ENCODE measurements around the gene SLC25A47. TPM values are rescaled to one million over a fixed set of nuclear protein-coding genes. Genes with fewer than 3 reads are reported as not detected.

The SLC25A47 gene
- total and polyA plus RNA-seq, 2 of the 4 experiments (the other 2 are of a cell fraction) = not detected

DNA sequence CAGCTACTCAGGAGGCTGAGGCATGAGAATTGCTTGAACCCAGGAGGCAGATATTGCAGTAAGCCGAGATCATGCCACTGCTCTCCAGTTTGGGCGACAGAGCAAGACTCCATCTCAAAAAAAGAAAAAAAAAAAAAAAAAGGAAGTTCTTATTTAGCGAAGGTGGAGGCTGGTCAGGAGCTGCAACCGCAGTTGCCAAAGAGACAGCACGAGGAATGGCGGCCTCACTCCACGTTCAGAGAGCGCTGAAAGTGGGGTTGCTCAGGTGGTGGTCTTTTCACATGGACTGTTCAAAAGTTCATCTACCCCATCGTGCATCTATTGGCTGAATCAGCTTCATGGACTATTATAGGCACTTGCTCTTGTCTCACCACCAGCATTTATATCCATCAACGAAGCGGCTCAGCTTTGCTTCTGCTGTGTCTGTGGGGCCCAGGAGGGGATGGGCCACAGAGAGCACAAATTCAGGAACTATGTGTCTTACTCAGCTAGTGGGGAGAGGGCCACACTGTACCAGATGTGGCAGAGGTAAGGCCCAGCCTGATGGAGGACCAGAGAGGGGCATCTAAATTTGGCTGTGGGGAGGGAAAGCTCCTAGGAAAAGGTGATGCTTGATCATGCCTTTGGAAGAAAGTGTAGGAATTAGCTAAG is 27.3 kb downstream of the SLC25A47 start:
- H2BK20ac ChIP-seq (ENCODE audit: low read depth, low read length) = no peak overlapping the region
- H3K56ac ChIP-seq (ENCODE audit: extremely low read depth, insufficient read depth, low read length) = no peak overlapping the region
- no peak overlapping the region for H3K4me2 ChIP-seq (ENCODE audit: low read depth, low read length)
- H3K9ac ChIP-seq (ENCODE audit: low read depth, low read length) = no peak overlapping the region
- WGBS, 2 experiments (ENCODE audit: extremely low coverage in 2 of 2, insufficient read length in 1 of 2) = no CpG with 5 or more reads among the region's 11 CpGs
- H3K18ac ChIP-seq (ENCODE audit: low read depth, low read length) = no peak overlapping the region
- H3K36me3 ChIP-seq (ENCODE audit: control insufficient read depth, insufficient read depth, low read length) = peaks cover 76% of the 10 kb centered on the region
- no peak overlapping the region for H4K5ac ChIP-seq (ENCODE audit: low read depth, low read length)
- H4K91ac ChIP-seq (ENCODE audit: insufficient read depth, low read depth, low read length) = no peak overlapping the region
- intact Hi-C loops (cut with micrococcal nuclease) = no loop called here
- TF ChIP-seq RFX5 (IDR thresholded peaks at IDR 0.05; ENCODE audit: low read depth, low read length) (no peak), SMC3 (IDR thresholded peaks at IDR 0.05; ENCODE audit: low read depth, low read length) (no peak), POLR2A (IDR thresholded peaks at IDR 0.05; ENCODE audit: low read depth, low read length) (no peak), MXI1 (IDR thresholded peaks at IDR 0.05; ENCODE audit: borderline replicate concordance, low read depth, low read length) (no peak)
- TF ChIP-seq, protein P1, sequence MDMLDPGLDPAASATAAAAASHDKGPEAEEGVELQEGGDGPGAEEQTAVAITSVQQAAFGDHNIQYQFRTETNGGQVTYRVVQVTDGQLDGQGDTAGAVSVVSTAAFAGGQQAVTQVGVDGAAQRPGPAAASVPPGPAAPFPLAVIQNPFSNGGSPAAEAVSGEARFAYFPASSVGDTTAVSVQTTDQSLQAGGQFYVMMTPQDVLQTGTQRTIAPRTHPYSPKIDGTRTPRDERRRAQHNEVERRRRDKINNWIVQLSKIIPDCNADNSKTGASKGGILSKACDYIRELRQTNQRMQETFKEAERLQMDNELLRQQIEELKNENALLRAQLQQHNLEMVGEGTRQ (IDR thresholded peaks at IDR 0.05; ENCODE audit: low read depth, low read length) = no peak
- TF ChIP-seq, protein P2, sequence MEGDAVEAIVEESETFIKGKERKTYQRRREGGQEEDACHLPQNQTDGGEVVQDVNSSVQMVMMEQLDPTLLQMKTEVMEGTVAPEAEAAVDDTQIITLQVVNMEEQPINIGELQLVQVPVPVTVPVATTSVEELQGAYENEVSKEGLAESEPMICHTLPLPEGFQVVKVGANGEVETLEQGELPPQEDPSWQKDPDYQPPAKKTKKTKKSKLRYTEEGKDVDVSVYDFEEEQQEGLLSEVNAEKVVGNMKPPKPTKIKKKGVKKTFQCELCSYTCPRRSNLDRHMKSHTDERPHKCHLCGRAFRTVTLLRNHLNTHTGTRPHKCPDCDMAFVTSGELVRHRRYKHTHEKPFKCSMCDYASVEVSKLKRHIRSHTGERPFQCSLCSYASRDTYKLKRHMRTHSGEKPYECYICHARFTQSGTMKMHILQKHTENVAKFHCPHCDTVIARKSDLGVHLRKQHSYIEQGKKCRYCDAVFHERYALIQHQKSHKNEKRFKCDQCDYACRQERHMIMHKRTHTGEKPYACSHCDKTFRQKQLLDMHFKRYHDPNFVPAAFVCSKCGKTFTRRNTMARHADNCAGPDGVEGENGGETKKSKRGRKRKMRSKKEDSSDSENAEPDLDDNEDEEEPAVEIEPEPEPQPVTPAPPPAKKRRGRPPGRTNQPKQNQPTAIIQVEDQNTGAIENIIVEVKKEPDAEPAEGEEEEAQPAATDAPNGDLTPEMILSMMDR (conservative IDR thresholded peaks at IDR 0.05; ENCODE audit: low read depth, low read length) = no peak
- TF ChIP-seq, protein P3, sequence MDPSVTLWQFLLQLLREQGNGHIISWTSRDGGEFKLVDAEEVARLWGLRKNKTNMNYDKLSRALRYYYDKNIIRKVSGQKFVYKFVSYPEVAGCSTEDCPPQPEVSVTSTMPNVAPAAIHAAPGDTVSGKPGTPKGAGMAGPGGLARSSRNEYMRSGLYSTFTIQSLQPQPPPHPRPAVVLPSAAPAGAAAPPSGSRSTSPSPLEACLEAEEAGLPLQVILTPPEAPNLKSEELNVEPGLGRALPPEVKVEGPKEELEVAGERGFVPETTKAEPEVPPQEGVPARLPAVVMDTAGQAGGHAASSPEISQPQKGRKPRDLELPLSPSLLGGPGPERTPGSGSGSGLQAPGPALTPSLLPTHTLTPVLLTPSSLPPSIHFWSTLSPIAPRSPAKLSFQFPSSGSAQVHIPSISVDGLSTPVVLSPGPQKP (IDR thresholded peaks at IDR 0.05; ENCODE audit: borderline replicate concordance, low read depth, low read length) = no peak
- H3K27ac ChIP-seq (ENCODE audit: insufficient read depth, low read length) = no peak overlapping the region
- H3K4ac ChIP-seq (ENCODE audit: low read depth, low read length) = no peak overlapping the region
- ChIA-PET POLR2A (ENCODE audit: unreplicated experiment) (no interaction called here), CTCF (interaction anchor here (0.6 kb wide), 1 partner anchor 157 kb away, joined by 4 read pairs; no protein-coding TSS in a partner anchor)
- H2BK120ac ChIP-seq (ENCODE audit: low read depth, low read length) = no peak overlapping the region
- no peak for DNase-seq
- no peak overlapping the region for H3K14ac ChIP-seq (replicated peaks; ENCODE audit: low read depth, low read length)
- H3K4me3 ChIP-seq (ENCODE audit: insufficient read depth, low read depth, low read length) = no peak overlapping the region
- no peak overlapping the region for H2BK5ac ChIP-seq (ENCODE audit: low read depth, low read length, poor library complexity, severe bottlenecking)
- no peaks in the 10 kb centered on the region for H3K27me3 ChIP-seq (ENCODE audit: control insufficient read depth, insufficient read depth, low read length)
- no peak overlapping the region for H3K23ac ChIP-seq (ENCODE audit: low read depth, low read length)
- H2BK15ac ChIP-seq (ENCODE audit: low read depth, low read length) = no peak overlapping the region
- no TSS peak for BruUV-seq (replicated peaks)
- no peak overlapping the region for H2AFZ ChIP-seq (replicated peaks; ENCODE audit: low read length, poor library complexity)
- dilution Hi-C loops (cut with HindIII; ENCODE audit: low sequenced_read_pairs, unreplicated experiment) = no loop called here
- no peak overlapping the region for H2AK5ac ChIP-seq (ENCODE audit: low read depth, low read length)
- H4K20me1 ChIP-seq (ENCODE audit: insufficient read depth, low read length) = peaks cover 3% of the 10 kb centered on the region; the same call in 1 of the 2 replicates
- no peaks in the 10 kb centered on the region for H3K4me1 ChIP-seq (ENCODE audit: control insufficient read depth, insufficient read depth, low read length)
- no peaks in the 10 kb centered on the region for H3K9me3 ChIP-seq (ENCODE audit: control insufficient read depth, insufficient read depth, low read length)
- in situ Hi-C loops (cut with MboI; ENCODE audit: low sequenced_read_pairs) = no loop called here
- ATAC-seq (ENCODE audit: low read depth) = no peak
- H3K79me1 ChIP-seq (ENCODE audit: low read depth in 1 of 2, low read length in 2 of 2) = peaks cover 10 to 51% of the 10 kb centered on the region in 2 experiments
- no peak overlapping the region for H2AK9ac ChIP-seq (replicated peaks; ENCODE audit: low read depth, low read length, poor library complexity)
- H3K9me1 ChIP-seq (ENCODE audit: insufficient read depth, low read length) = peaks cover 17% of the 10 kb centered on the region; the same call in 1 of the 2 replicates
- no peak overlapping the region for H4K8ac ChIP-seq (ENCODE audit: low read depth in 2 of 2, low read length in 2 of 2)
